Astrocyte of the cerebellum (primary cell): ENCODE results near the gene HOXB5.

Experiments
- DNase-seq: peaks from one replicate; pipeline ENCODE4 v3.0.0-alpha.2; 2011; ENCODE audit warnings: low read depth
- H3K4me3 ChIP-seq: 2 replicates; pipeline ENCODE4 v1.5.1; 2011; ENCODE audit warnings: mild to moderate bottlenecking, low read depth, low read length, moderate library complexity
- in situ Hi-C: cut with HindIII; loops from 2 replicates; pipeline ENCODE4 v1.10.0; 2017; ENCODE audit warnings: low sequenced_read_pairs
- TF ChIP-seq, protein P1 (sequence below): IDR thresholded peaks from 2 replicates; pipeline ENCODE4 v1.5.1; 2012; ENCODE audit warnings: low read length, low read depth, moderate library complexity, mild to moderate bottlenecking; ENCODE audit errors: missing control alignments

Gene HOXB5

DNA sequence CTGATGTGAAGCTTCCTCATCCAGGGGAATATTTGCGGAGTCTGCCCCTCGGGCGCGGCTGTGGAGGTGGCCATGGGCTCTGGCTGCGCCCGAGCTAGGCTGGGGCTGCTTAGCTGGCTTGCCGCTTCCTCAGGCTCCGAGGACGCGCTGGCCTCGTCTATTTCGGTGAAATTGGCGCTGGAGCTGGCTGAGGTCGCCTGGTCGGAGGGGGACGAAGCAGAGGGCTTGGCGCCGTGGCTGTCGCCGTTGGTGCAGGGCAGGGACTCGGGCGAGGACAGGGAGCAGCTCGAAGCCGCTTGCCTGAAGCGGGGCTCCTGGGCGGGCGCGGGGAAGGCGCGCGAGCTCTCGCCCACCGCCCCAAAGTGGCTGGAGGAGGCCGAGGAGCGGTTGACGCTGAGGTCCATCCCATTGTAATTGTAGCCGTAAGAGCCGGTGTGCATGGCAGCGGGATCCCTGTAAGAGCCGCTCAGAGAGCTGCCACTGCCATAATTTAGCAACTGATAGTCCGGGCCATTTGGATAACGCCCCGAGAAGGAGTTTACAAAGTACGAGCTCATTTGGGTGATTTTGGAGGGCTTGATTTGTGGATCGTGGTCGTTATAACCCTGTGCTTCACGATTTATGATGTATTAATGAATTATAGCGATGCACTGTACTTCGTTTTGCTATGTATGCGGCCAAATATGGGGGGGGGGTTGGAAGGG, at the start of gene HOXB5:
HOXB5 (minus strand) TSS at position 654 of the 704 bp plus-strand sequence; CDS start at position 557, 97 bp downstream.
- in situ Hi-C loops, result loop anchor here (5.0 kb wide), 1 partner anchor 246 kb away; no protein-coding TSS in a partner anchor
- DNase-seq, result no peak
- H3K4me3 ChIP-seq, result peak within 1 kb of the TSS; percentile 60
- TF ChIP-seq, protein P1, sequence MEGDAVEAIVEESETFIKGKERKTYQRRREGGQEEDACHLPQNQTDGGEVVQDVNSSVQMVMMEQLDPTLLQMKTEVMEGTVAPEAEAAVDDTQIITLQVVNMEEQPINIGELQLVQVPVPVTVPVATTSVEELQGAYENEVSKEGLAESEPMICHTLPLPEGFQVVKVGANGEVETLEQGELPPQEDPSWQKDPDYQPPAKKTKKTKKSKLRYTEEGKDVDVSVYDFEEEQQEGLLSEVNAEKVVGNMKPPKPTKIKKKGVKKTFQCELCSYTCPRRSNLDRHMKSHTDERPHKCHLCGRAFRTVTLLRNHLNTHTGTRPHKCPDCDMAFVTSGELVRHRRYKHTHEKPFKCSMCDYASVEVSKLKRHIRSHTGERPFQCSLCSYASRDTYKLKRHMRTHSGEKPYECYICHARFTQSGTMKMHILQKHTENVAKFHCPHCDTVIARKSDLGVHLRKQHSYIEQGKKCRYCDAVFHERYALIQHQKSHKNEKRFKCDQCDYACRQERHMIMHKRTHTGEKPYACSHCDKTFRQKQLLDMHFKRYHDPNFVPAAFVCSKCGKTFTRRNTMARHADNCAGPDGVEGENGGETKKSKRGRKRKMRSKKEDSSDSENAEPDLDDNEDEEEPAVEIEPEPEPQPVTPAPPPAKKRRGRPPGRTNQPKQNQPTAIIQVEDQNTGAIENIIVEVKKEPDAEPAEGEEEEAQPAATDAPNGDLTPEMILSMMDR, result no peak

DNA sequence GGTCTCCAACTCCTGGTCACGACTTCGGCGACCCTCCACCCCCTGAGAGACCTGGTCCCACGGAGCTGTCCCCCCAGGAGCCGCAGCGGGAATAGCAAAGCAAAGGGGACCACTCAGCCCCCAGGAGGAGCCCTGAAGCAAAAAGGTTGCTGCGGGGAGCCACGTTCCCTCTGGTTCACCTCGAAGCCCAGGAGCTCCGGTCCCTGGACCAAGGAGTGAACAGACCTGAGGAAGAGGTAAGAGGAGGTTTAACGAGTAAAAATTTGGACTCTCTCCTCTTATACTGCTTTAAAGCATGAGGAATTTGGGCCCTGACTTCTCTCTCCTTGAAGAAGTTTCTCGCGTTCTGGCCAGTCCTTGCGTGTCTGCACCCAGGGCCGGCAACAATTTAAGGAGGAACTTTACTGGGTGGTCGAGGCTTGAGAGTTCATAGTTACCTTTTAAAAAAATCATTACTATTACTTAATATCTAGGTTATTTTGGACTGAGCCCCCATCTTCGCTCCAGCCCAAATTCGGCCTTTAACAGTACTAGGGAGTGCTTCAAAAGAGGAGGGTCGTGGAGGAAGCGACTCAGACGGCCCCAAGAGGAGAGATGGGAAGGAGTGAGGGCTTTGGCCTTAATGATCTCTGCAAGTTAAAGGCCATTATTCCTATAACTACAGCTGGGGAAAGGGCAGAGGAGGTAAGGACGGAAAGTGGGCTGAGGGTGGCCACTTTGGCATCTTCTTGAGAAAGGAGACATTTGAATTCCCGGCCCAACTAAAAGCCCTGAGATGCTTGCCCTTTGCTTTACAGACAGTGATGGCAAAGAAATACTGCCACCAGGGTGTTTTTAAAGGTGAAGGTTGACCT, 49.5 kb upstream of the HOXB5 start:
- in situ Hi-C loops, result no loop called here

DNA sequence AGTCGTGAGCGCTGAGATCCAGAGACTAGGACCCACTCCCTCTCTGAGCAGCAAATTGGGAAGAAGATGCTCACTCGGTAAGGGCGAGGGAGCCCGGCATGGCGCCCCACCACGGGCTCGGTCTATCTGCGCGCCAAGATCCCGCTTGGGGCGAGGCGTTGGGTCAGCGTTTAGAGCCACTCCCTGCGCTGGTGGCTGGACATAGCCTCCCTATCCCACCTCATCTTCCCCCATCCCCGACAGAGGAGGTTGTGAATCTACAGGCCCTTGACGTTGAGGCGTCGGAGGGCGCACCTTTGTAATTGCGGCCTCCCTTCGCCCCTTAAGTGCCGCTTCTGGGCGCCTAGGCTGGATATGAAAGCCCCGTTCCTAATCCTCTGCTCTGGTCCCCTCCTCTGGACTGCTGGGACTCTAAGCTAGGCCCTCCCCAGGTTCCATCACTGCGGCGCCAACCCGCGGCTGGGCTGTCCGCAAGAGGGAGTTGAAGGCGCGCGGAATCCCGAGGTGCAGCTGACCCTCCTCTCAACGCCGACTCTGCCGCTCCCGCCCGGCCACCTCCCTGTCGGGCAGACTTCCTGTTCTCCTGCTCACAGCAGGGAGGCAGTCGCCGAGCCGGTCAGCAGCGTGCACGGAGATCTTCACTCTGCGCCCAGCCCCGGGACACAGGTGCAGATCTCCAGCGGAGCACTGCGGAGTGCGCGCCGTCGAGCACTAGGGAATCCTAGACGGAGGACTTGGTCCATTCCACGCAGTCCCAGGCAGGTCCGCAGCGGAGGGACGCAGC, 48.7 kb upstream of the HOXB5 start:
- no peak overlapping the region for H3K4me3 ChIP-seq
- TF ChIP-seq, protein P1, result no peak
- in situ Hi-C loops, result no loop called here
- no peak for DNase-seq

More for the DNA sequence above, 49.5 kb upstream of the HOXB5 start:
- H3K4me3 ChIP-seq, result no peak overlapping the region
- no peak for DNase-seq
- TF ChIP-seq, protein P1, result no peak

DNA sequence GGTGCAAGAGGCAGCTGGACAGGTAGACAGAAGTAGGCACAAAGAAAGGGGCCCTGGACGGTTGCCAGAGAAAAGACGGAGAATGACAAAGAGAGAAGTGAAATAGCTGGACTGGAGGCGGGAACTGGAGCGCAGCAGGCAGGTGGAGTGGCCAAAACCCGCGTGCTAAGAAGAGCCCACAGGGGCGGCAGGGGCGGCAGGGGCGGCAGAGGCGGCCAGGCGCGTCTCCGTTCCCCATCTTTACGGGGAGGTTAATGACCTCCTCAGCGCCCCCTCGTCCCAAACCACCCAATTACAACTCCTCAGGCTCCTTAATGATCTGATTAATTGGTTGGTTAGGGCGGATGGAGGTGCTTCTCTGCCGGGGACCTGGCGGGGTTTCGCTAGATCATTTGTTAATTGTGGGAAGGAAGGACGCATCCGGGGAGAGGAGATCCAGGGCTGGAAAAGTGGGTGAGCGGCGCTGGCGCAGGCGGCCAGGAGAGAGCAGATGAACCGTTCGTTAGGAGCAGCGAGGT, 48.0 kb upstream of the HOXB5 start:
- H3K4me3 ChIP-seq, result no peak overlapping the region
- TF ChIP-seq, protein P1, result no peak
- in situ Hi-C loops, result no loop called here
- DNase-seq, result no peak

DNA sequence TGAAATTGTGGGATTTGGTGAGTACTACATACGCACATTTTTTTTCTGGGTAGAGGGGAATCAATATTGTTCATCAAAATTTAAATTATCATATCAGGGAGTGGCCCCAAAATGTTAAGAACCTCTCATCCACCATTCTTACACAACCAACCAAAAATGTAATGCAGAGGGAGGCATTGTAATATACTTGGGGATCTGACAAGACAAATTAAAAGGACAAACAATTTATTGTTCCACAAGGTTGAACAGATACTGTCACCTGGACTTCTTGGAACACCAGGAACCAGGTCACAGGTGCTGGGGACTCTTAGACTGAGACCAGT, 47.2 kb upstream of the HOXB5 start:
- TF ChIP-seq, protein P1, result no peak
- no peak overlapping the region for H3K4me3 ChIP-seq
- DNase-seq, result no peak
- in situ Hi-C loops, result no loop called here
